Stimulated activated CD4-positive, alpha-beta T cell treated with anti-CD3 and anti-CD28 coated beads, Interleukin-2, amount 100 ng/mL, for 4 hours (primary cell): ENCODE data around the gene SEC24C.
"Not testable (repeated sequence)": the region's sequence is repeated elsewhere in the genome, so short reads cannot be mapped to it uniquely, and the experiment has no call there.

Source experiments
- DNase-seq: peaks from one replicate; pipeline ENCODE4 v3.0.0-alpha.2; 2020; ENCODE audit warnings: low read depth

SEC24C gene

DNA sequence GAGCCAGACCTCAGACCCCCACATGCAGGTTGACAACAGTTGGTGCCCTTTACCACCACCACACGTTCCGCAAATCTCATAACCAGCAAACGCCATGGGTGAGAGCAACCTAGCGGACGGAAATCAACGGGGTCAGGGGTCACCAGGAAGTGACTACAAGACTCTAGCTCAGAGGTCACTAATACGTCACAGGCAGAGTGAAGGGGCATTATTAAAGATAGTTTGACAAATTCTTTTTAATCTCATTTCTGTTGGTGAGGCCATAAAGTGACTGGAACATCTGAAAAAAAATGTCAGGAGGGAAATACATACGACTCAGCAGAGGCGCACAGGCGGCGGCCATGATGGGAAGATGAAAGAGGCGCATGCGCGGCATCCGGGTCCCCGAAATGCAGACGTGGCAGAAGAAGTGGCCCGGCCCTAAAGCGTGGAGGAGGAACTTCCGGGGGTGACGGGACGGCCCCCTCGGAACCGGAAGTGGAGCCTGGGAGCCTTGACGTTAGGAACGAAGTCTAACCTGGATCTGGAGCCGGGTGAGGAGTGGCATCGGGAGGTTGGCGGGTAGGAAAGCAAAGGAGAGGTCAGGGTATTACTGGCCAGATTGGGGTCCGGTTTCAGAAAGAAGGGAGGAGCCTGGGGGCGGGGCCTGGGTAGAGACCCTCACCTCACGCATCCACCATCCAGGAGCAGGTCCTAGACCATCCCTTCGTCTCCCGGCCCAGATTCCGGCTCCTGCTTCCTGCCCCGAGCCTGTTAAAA lies at the start of gene SEC24C:
SEC24C (plus strand) TSS at position 468 of the 759 bp plus-strand sequence. CDS start 2,461 bp downstream, outside the sequence.
- DNase-seq, result peak; percentile 92

- not testable (repeated sequence) for DNase-seq
Measured at GRCh38 chr10:73695302-73695701, 48.9 kb upstream of the SEC24C start.

- DNase-seq, result not testable (repeated sequence)
Measured at GRCh38 chr10:73697675-73698159, 46.5 kb upstream of the SEC24C start, which contains the start of gene AGAP5. TSS of gene AGAP5 (minus strand) at chr10:73698109. CDS start at chr10:73697755, 354 bp downstream.

DNA sequence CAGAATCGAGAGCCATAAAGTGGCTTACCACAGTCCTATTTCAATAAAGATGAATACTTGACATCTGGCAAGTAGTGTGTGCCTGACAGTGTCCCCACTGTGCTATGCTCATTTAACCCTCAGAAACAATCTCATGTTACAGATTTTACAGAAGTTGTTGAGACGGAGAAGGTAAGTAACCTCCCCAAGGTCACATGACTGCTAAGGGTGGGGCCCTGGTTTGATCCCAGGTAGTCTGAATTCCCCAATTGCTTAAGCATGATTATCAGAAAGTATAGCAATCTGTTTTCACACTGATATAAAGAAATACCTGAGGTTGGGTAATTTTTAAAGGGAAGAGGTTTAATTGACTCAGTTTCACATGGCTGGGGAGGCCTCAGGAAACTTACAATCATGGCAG lies 45.4 kb upstream of the SEC24C start:
- DNase-seq, result not testable (repeated sequence)

DNA sequence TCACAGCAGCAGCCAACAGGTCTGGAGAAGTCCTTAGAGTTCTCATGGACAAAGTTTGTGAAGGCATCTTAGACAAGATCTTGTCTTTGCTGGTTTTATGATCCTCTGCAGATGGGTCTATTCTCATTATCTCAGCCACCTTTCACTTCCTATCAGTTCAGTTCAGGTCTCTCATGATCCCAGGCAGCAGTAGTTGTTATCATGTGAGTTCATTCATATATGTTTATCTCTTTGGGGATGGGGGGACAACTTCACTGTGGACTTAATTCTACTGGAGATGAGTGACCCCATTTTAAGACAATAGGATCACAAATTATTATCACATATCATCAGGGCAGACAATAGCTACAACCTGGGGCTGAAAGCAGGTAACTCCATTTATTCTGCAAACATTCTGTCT lies 40.2 kb upstream of the SEC24C start:
- DNase-seq, result not testable (repeated sequence)

DNA sequence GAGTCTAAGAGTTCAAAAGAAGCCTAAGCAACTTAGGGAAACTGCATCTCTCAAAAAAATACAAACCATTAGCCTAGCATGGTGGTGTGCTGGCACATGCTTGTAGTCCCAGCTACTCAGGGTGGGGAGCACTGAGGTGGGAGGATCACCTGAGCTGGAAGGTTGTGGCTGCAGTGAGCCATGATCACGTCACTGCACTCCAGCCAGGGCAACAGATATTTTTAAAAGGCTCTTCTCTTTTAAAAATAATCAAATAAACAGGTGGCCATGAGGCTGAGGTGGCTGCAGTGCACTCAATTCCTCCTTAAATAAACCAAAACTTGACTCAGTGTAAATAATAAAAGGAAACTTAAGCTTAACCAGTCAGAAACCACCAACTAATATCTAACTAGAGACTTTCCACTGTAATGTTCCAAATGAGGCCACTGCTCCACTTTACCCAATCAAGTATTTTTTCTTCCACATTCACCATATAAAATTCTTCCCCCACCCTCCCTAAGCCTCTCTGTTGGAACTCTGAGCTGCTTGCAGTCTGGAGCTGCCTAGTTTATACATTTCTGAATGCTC lies 38.6 kb upstream of the SEC24C start:
- DNase-seq, result not testable (repeated sequence)

DNA sequence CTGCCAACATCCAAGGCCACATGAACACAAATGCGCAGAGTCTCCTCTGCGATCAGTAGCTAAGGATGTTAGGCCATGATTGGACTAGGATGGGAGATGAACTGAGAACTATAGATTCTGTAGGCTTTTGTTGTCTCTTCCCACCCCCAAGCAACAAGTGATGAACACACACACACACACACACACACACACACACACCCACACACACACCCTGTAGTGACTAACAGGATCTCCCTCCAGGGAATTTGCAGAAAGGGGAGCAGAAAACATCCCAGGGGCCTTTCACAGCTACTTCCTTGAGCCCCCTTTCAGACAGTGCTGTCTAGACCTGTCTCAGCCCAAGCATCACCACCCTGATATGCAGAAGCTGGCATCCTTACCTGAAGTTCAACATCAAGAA lies 37.7 kb upstream of the SEC24C start:
- DNase-seq, result not testable (repeated sequence)

DNA sequence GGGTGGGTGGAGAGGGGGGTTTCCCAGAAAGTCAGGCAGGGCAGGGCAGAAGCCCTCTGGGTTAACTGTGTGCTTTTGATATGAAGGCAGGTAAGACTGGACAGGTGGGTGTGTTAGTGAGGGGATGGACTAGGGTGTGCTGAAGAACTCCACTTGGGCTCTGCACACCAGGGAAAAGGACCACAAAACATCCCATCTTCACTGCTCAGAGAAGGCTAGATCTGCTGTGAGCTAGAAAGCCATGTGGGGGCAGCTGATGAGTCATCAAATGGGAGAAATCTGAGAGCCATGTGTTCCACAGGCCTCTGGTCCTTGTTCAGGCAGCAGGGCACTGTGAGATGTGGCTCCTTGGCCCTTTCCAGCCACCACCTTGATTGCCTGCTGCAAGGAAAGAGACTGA lies 36.5 kb upstream of the SEC24C start:
- not testable (repeated sequence) for DNase-seq

- not testable (repeated sequence) for DNase-seq
Measured at GRCh38 chr10:73708122-73708521, 36.0 kb upstream of the SEC24C start.

DNA sequence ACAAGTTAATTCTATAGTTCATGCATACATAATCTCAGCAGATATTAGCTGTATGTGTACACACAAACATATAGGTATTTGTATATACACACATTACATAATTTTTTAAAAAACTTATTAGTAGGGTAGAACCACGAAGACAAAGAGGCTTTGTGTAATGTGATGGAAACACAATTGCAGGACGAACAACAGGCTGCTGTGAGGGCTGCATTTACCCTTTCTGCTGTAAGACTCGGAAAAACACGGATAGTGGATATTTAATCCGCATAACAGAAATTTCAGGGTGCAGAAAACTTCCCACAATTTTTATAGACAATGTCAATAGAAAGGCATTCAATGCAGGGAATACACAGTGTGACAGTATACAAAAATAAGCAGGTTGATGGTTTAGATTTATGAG lies 32.5 kb upstream of the SEC24C start:
- DNase-seq, result not testable (repeated sequence)

GRCh38 chr10:73713912-73714311 lies 30.3 kb upstream of the SEC24C start:
- DNase-seq, result not testable (repeated sequence)

DNA sequence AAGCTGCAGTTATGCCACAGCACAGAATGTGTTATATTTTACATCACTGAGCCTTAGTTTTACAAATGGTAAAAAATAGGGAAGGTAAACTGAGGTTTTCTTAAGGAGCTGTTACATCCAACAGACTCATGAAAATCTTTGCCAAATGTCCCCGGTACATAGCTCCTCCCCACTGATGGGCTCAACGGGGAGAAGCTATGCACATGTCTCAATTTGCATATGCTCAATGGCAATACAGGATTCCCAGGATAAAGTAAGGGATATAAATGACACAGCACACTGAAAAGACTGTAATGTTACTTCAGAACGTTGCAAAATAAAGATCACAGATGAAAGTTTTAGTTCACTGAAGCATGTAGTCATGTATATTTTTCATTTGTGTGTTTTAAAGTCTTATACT lies 29.7 kb upstream of the SEC24C start:
- not testable (repeated sequence) for DNase-seq

DNA sequence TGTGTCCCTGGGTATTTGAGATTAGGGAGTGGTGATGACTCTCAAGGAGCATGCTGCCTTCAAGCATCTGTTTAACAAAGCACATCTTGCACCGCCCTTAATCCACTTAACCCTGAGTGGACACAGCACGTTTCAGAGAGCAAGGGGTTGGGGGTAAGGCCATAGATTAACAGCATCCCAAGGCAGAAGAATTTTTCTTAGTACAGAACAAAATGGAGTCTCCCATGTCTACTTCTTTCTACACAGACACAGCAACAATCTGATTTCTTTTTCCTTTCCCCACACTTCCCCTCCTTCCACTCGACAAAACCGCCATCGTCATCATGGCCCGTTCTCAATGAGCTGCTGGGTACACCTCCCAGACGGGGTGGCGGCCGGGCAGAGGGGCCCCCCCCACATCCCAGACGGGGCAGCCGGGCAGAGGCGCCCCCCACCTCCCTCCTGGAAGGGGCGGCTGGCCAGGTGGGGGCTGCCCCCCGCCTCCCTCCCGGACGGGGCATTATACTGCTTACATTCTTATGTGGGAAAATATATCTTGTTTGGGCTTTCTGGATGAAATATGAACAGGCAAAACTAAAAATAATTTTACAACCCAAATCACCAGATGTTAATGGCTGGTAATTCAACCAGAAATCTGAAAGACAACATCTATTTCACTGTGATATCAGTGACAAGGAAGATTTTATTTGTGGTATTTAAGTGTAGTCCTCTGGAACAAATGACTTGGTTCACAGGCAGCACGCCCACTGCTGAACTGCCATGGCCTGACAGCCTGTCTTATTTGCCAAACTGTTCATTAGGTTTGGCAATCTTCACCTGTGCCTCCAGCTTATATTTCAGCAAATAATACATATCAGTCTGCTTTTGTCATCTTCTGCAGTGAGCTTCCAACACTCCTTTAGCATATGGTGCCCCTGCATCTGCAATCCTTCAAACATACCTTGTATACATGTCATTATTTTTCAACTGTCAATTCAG lies 28.7 kb upstream of the SEC24C start:
- not testable (repeated sequence) for DNase-seq

DNA sequence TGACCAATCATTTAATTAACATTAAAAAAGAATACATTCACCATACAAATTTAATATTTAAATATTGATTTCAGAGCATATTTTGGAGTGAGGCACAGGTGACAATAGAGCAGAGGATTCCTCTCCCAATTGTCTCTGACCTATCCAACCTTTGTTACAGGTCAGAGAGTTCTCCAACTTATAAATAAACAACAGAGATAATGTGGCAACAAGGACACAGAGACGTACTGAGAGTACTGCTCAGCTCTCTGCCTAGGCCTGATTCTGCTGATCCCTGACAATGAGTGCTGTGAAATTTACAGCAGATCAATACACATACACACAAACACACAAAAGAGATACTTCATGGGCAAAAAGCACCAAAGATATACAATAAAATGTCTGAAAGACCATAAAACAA lies 27.9 kb upstream of the SEC24C start:
- DNase-seq, result no peak

- no peak for DNase-seq
Measured at GRCh38 chr10:73717556-73717955, 26.6 kb upstream of the SEC24C start.

DNA sequence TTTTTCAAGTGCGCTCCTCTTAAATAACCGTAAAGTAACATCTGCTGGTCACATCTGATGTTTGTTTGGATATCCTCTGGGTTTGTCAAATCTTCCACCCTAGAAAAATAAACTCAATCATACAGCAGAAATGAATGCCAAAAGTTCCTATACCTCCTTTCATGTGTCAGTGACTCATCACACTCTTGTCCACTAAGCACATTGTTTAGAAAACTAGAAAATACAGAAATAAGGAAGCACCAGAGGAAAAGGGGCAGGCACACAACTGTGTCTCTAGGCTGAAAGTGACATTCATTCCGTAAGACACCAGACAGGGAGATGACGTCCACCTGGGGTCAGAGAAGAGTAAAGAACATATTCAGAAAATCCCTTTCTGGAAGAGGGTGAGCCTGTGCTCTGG lies 23.6 kb upstream of the SEC24C start:
- not testable (repeated sequence) for DNase-seq

DNA sequence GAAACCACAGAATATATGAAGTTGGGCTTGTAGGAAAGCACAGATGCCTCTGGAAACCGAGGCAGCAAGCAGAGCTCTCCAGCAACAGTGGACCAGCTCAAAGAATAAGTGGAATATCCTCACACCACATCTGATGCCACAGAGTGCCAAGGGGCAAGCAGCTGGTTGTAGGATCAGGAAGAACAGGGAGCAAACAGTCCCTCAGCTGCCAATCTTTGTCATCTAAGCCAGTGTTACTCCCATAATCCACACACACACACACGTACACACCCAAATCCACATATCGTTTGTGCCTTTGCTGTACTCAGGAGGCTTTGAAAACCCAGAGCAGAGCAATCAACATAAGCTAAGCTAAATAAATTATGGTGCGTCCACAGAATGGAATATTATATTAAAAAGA lies 20.7 kb upstream of the SEC24C start:
- DNase-seq, result no peak

DNA sequence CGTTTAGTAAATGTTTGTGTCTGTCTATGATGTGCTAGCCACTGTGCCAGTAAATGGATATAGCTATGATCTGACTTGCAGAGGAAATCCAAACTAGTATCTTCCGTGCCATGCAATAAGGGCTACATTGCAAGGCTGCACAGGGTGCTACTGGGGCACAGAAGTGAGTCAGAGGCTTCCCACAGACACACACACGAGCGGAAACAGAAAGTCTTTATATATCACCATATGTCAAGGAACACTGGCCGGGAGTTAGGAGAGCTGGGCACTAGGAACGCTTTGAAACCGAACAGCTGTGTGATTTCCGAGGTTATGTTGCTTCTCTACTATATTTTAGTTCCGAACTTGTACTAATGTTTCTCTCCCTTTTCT lies 14.4 kb upstream of the SEC24C start:
- DNase-seq, result peak; percentile 29

DNA sequence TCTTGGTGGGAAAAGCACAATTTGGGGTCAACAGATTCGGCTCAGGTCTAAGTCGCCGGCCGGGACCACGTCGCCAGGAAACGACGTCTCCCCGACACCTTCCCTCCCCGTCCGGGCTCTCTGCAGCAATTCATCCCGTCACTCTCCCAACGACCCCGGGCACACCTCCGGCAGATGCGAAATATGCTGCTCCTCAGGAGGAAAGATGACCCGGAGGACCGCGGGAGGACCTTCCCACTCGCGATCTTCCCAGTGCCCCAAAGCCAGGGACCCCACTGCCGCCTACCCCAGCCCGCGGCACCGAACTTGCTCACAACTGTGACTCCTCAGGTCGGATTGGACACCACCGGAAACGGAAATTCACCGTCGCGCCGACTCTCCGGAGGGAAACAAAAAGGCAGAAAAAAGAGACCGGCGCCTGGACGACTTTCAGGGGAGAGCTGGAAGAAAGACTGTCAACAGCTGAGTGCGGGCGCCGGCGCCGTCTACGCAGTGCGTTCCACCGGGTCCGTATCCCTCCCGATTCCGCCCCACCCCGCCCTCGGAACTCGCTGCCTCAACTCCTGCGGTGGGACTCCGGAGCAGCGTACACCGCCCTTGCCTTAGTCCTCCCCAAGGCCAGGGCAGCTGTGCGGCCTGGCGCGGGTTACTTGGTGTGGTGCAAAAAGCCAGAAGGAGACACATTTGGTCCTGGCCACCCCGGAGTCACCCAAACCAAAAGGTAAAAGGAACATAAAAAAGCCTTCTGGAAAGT lies 13.8 kb upstream of the SEC24C start:
- peak; percentile 83 for DNase-seq

GRCh38 chr10:73731588-73732375 lies 12.4 kb upstream of the SEC24C start:
- DNase-seq, result no peak

- no peak for DNase-seq
Measured at GRCh38 chr10:73732426-73732825, 11.7 kb upstream of the SEC24C start.
